OCI-LY3 (cell line): ENCODE data around the gene PDCD4.

ENCODE experiments used
- CTCF ChIP-seq: fragments of 200-600, 300-600 bp; sonication (generic); IDR thresholded peaks from 2 replicates; pipeline ENCODE4 v1.5.1; 2014; ENCODE audit warnings: antibody characterized with exemption, low read length, low read depth
- EZH2phosphoT487 ChIP-seq: fragments of 200-600 bp; shearing (Covaris generic); IDR thresholded peaks from 2 replicates; pipeline ENCODE4 v1.6.1; 2018; ENCODE audit warnings: antibody characterized with exemption, mixed run types, low read depth

GRCh38 chr10:110918269-110918642, 46.5 kb downstream of the PDCD4 start:
- TF ChIP-seq CTCF (no peak), EZH2phosphoT487 (no peak)
